Loucy (cell line): ENCODE measurements around the gene GZF1.

Source experiments
- H2AFZ ChIP-seq: fragments of 200-600 bp; sonication (generic); 2 replicates; pipeline ENCODE4 v1.6.0; 2016; ENCODE audit warnings: antibody characterized with exemption, mild to moderate bottlenecking, low read length, moderate library complexity
- H3F3A ChIP-seq: fragments of 200-600 bp; 2 replicates; pipeline ENCODE4 v1.6.0; 2016; ENCODE audit warnings: antibody characterized with exemption, low read depth, mild to moderate bottlenecking
- H3K27me3 ChIP-seq: fragments of 200-600 bp; sonication (generic); 2 replicates; pipeline ENCODE4 v1.6.1; 2014; ENCODE audit warnings: low read length, mild to moderate bottlenecking; ENCODE audit not compliant: insufficient read depth, poor library complexity, severe bottlenecking
- H3K36me3 ChIP-seq: fragments of 200-600 bp; sonication (generic); 2 replicates; pipeline ENCODE4 v1.6.1; 2016; ENCODE audit warnings: low read length; ENCODE audit not compliant: insufficient read depth
- H3K4me1 ChIP-seq: fragments of 200-600 bp; sonication (generic); 2 replicates; pipeline ENCODE4 v1.5.1; 2014; ENCODE audit warnings: low read length, mild to moderate bottlenecking; ENCODE audit not compliant: insufficient read depth, poor library complexity, severe bottlenecking
- H3K4me2 ChIP-seq: fragments of 200-600 bp; sonication (generic); 2 replicates; pipeline ENCODE4 v1.6.0; 2014; ENCODE audit warnings: antibody characterized with exemption, low read length, low read depth, mild to moderate bottlenecking; ENCODE audit not compliant: poor library complexity, severe bottlenecking
- H3K4me3 ChIP-seq: fragments of 200-600 bp; sonication (generic); 2 replicates; pipeline ENCODE4 v1.5.1; 2014; ENCODE audit warnings: low read length, mild to moderate bottlenecking, mixed read lengths; ENCODE audit not compliant: poor library complexity, severe bottlenecking
- H3K79me2 ChIP-seq: fragments of 200-600 bp; sonication (generic); 2 replicates; pipeline ENCODE4 v1.6.1; 2014; ENCODE audit warnings: low read length; ENCODE audit not compliant: insufficient read depth
- H3K9ac ChIP-seq: fragments of 200-600 bp; sonication (generic); 2 replicates; pipeline ENCODE4 v1.6.0; 2014; ENCODE audit warnings: mild to moderate bottlenecking, low read depth, low read length, moderate library complexity; ENCODE audit not compliant: poor library complexity, severe bottlenecking
- H3K9me2 ChIP-seq: fragments of 200-600 bp; sonication (generic); replicated peaks from 2 replicates; pipeline ENCODE4 v1.6.1; 2016; ENCODE audit warnings: low read depth, low read length, mixed read lengths
- H3K9me3 ChIP-seq: fragments of 200-600 bp; sonication (generic); 2 replicates; pipeline ENCODE4 v1.6.1; 2014; ENCODE audit warnings: mild to moderate bottlenecking, antibody characterized with exemption, low read length, low read depth; ENCODE audit not compliant: insufficient read depth
- H4K20me1 ChIP-seq: fragments of 200-600 bp; sonication (generic); 2 replicates; pipeline ENCODE4 v1.6.0; 2014; ENCODE audit warnings: antibody characterized with exemption, low read length, mild to moderate bottlenecking; ENCODE audit not compliant: insufficient read depth, poor library complexity, severe bottlenecking
- EZH2phosphoT487 ChIP-seq: fragments of 200-600 bp; IDR thresholded peaks from 2 replicates; pipeline ENCODE4 v1.6.1; 2018; ENCODE audit warnings: antibody characterized with exemption, mild to moderate bottlenecking, moderate library complexity, borderline replicate concordance
- TF ChIP-seq, protein P1 (sequence below): fragments of 200-600 bp; sonication (generic); conservative IDR thresholded peaks from 2 replicates; pipeline ENCODE4 v1.5.1; 2014; ENCODE audit warnings: mild to moderate bottlenecking, antibody characterized with exemption, low read length

The GZF1 gene

DNA sequence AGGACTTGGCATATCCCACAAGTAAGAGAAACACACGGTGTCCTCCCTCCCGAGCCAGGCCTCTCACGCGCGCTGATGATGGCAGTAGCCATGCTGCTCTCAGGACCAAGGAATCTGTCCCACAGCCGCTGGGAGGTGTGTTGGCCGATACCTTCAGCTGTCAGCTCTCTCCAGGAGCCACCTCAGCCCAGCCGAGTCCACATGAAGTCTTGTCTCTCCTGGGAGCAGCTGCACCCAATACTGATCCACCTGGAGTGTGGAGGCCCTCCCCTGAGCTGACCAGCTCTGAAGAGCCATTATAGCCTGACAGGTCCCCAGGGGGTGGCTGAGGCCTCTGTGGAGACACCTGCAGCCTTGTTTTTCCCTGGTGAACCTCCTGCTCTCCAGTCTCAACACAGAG, 35.2 kb upstream of the GZF1 start:
- H3K79me2 ChIP-seq: no peaks in the 10 kb centered on the region
- no peak overlapping the region for H2AFZ ChIP-seq
- no peaks in the 10 kb centered on the region for H3K4me1 ChIP-seq
- H3K4me2 ChIP-seq: no peak overlapping the region
- no peaks in the 10 kb centered on the region; the same call in 1 of the 2 replicates for H3K9me3 ChIP-seq
- no peaks in the 10 kb centered on the region for H3K9me2 ChIP-seq
- H3F3A ChIP-seq: no peaks in the 10 kb centered on the region
- no peak overlapping the region for H3K9ac ChIP-seq
- TF ChIP-seq, protein P1, sequence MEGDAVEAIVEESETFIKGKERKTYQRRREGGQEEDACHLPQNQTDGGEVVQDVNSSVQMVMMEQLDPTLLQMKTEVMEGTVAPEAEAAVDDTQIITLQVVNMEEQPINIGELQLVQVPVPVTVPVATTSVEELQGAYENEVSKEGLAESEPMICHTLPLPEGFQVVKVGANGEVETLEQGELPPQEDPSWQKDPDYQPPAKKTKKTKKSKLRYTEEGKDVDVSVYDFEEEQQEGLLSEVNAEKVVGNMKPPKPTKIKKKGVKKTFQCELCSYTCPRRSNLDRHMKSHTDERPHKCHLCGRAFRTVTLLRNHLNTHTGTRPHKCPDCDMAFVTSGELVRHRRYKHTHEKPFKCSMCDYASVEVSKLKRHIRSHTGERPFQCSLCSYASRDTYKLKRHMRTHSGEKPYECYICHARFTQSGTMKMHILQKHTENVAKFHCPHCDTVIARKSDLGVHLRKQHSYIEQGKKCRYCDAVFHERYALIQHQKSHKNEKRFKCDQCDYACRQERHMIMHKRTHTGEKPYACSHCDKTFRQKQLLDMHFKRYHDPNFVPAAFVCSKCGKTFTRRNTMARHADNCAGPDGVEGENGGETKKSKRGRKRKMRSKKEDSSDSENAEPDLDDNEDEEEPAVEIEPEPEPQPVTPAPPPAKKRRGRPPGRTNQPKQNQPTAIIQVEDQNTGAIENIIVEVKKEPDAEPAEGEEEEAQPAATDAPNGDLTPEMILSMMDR: no peak
- TF ChIP-seq EZH2phosphoT487: no peak
- H3K27me3 ChIP-seq: no peaks in the 10 kb centered on the region
- no peaks in the 10 kb centered on the region for H3K36me3 ChIP-seq
- no peaks in the 10 kb centered on the region for H4K20me1 ChIP-seq
- no peak overlapping the region for H3K4me3 ChIP-seq

DNA sequence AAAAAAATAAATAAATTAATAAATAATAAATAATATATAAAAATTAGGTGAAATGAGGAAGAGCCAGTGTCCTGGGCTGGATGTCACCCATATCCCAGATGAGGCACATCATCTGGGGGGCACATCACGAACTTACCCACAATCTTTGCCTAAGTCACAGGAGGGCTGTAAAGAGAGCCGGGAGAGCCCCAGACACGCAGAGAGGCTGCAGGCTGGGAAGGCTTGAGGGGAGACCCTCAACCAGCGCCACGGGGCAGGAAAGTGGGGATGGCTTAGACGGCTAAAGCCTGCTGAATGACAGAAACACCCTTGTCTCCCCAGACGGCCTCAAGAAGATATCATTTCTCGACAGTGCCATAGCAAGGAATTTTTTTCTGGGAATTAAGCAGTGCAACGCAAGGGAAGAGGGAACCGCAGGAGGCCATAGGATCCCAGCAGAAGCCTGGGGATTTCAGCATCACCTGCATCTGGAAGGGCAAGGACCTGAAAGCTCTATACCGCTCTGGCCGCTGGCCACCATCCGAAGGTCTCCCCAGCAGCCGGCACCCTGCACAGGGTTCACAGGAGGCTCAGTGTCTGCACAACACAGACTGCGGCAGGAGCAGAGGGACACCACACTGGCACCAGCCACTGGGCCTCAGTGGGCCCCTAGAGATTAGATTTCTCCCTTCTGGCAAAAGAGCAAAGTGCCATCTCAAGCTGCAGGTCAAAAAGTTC, 34.2 kb upstream of the GZF1 start:
- H2AFZ ChIP-seq: no peak overlapping the region
- no peak overlapping the region for H3K4me2 ChIP-seq
- no peaks in the 10 kb centered on the region for H4K20me1 ChIP-seq
- H3K79me2 ChIP-seq: no peaks in the 10 kb centered on the region
- H3K4me1 ChIP-seq: peaks cover 3% of the 10 kb centered on the region
- no peaks in the 10 kb centered on the region for H3K9me2 ChIP-seq
- no peaks in the 10 kb centered on the region for H3K27me3 ChIP-seq
- H3F3A ChIP-seq: no peaks in the 10 kb centered on the region
- no peak overlapping the region for H3K4me3 ChIP-seq
- TF ChIP-seq, protein P1: no peak
- no peak for TF ChIP-seq EZH2phosphoT487
- no peak overlapping the region for H3K9ac ChIP-seq
- no peaks in the 10 kb centered on the region for H3K36me3 ChIP-seq
- H3K9me3 ChIP-seq: no peaks in the 10 kb centered on the region; the same call in 1 of the 2 replicates

DNA sequence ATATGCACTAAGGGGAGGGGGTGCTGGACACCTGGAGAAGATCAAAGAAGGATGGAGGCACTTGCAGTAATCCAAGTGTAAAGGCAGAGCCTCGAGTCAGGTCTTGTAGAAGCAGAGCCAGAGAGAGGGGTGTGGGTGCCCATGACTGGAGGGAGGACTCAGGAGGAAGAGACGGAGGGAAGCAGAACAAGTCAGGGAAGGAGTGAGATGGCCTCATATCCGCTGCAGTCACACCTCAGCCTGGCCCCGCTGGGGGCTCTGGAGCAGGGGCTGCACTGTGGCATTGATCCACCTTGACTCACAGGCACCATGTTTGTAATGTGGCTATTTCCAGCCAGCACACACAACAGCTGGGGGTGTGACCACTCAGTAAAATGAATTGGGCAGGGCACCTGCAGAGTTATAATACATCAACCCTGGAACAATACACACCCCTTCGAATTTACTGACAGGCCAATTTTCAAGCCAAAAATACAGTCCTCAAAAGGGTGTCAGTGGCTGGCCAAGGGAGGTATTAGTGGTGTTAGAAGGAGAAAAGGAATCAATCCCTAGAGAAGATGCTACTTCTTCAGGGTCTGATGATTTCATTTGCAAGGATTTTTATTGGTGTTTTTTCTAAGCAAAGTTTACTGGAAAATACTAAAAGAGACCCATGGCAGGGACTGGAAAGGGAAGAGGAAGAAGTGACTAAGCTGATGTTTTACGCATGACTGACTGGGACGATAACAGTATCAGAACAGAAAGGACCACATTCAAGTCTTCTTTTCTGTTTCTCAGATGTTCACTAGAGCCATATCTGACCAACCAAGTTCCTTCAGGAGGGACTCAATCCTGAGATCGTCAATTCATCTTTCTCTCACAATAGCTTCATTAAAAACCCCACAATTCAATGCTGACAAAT, 30.3 kb upstream of the GZF1 start:
- Histone ChIP-seq H3K9me3 (no peaks in the 10 kb centered on the region; the same call in 1 of the 2 replicates), H3K4me3 (no peak overlapping the region), H3K79me2 (no peaks in the 10 kb centered on the region), H2AFZ (no peak overlapping the region), H3K9me2 (no peaks in the 10 kb centered on the region), H3K9ac (no peak overlapping the region), H4K20me1 (no peaks in the 10 kb centered on the region), H3K27me3 (no peaks in the 10 kb centered on the region), H3K36me3 (no peaks in the 10 kb centered on the region), H3K4me1 (peaks cover 3% of the 10 kb centered on the region), H3F3A (no peaks in the 10 kb centered on the region), H3K4me2 (no peak overlapping the region)
- TF ChIP-seq, protein P1: no peak
- TF ChIP-seq EZH2phosphoT487: no peak
